ENCODE measurements around the gene GALNT4.

The GALNT4 gene

GRCh38 chr12:89490922-89491321, 33.7 kb downstream of the GALNT4 start:
- DNase-seq = no peak

DNA sequence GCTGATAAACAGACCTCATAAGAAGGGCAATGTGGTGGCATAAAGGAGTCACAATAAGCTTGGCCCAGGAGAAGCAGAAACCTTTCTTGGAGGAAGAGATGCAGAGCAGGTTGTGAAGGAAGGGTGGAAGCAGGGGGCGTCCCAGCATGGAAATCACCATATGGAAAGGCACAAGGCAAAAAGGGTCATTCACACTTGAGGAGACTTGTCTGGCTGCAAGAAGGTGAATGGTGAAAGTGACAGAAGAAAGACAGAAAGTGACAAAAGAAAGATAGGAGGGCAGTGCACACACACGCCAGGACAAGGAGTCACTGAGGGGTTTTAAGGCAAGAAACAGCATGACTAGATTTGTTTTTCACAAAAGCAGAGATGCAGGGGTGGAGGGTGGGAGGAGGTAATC, 38.3 kb downstream of the GALNT4 start:
- no peak for DNase-seq

DNA sequence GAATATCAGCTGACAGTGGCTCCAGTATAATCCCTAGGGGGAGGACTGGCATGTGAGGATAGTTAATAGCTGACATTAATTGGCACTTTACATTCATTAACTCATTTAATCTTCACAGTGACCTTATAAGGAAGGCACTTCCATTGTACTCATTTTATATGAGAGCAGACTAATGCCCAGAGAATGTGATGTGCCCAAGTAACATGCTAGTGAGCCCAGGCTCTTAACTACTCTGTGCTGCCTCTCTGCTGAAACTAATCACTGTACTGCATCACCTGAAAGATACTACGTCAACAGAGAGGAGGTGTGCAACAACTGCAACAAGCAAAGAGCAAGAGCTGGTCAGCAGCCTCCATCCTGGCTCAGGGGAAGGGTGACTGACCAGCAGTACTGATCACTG, 40.1 kb downstream of the GALNT4 start:
- DNase-seq = no peak

DNA sequence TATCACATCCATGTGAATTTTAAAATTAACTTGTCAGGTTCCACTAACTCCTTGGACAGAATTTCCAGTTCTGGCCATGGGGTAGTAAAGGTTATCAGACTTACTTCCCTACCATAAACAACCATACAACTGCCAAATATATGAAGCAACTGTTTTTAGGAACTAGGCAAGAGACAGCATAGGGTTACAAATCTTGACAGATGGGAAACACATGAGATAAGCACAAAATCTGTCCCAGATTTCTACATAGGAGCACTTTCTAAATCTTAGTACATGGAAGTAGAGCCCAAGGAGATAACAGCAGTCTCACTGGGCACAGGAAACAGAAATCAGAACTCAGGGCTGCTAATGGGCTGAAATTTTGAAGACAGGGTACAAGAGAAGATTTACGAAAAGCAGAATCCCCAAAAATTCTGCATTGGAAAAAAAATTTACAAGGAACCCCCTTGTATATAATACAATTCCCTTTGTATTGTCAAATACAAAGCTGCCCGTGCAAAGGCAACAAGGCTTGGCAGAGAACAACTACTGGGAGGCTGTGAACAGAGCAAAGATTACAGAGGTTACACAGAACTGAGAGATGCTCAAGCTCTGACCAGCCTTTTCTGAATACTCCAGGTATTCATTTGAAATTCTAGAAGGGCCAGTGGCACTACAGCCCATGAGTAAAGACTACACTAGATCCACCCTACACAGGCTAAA, 43.2 kb downstream of the GALNT4 start:
- no peak for DNase-seq

- no peak for DNase-seq
Measured at GRCh38 chr12:89479982-89480381, 44.6 kb downstream of the GALNT4 start.

- DNase-seq = no peak
Measured at GRCh38 chr12:89477633-89478279, 46.8 kb downstream of the GALNT4 start.

DNA sequence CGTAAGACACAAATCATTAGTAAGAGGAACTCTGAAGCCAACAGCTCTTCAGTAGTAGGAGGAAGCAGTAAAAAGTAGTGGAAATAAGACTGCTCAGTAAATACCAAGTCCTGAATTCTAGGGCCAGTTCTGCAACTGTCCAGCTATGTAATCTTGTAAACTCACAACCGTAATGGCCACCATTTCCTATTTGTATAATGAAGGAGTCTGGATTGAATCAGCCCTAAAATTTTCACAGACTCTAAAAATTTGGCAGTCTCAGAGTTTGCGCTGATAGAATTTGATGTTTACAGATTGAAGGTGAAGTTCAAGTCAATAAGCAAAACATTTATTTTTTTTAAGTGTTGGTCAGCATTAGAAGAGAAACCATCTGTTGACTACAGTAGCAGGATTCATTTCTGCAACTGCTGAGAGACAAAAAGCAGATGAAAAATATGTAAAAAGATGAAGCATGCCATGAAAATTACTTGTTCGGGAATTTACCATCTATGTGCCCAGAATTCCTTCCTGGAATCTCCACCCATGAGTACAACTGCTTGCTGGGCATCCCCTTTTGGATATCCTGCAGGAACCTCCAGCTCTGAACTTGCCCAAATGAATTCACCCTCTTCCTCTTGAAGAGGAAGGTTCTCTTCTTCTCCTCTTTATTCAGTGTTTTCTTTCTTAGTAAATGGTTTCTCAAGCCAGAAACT, 47.5 kb downstream of the GALNT4 start:
- no peak for DNase-seq

DNA sequence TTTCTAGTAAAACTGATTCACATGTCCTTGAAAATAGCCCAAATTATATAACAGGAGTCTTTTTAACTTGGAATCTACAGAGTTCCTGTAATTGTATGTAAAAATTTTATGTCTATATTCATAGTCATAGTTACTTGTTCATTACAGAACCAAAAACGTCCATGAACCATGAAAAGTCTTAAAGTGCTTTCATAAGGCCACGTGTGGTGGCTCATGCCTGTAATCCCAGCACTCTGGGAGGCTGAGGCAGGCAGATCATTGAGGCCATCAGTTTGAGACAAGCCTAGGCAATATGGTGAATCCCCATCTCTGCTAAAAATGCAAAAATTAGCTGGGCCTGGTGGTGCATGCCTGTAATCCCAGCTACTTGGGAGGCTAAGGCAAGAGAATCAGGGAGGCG, 48.4 kb downstream of the GALNT4 start:
- no peak for DNase-seq

GRCh38 chr12:89475203-89475990, 49.2 kb downstream of the GALNT4 start:
- DNase-seq = no peak

- DNase-seq = no peak
Measured at GRCh38 chr12:89474615-89475014, 50.0 kb downstream of the GALNT4 start.

Measured in activated CD4-positive, alpha-beta T cell treated with anti-CD3 and anti-CD28 coated beads, Interleukin-2, amount 50 U/mL, for 48 hours (primary cell).